ENCODE measurements around the gene TSBP1.
"Not testable (repeated sequence)": the region's sequence is repeated elsewhere in the genome, so short reads cannot be mapped to it uniquely, and the experiment has no call there.

The TSBP1 gene

DNA sequence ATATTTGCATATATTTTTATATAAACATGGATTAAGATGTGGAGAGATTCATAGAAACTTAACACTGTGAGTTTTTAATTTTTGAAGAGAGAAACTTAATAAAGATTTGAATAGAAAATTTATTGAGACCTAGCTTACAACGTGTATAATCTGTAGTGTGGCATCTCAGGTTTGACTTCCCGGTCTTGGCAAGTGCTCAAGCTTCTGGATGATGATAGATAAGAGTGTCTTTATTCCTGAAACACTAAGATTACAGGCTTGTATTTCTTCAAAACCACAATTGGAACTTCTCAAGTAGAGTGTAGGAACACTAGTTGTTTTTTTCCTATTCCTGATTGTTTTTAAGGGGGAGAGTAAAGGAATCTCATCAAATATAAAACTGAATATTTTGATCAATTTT is 83.3 kb downstream of the TSBP1 start:
- DNase-seq (ENCODE audit: low read depth) = no peak

DNA sequence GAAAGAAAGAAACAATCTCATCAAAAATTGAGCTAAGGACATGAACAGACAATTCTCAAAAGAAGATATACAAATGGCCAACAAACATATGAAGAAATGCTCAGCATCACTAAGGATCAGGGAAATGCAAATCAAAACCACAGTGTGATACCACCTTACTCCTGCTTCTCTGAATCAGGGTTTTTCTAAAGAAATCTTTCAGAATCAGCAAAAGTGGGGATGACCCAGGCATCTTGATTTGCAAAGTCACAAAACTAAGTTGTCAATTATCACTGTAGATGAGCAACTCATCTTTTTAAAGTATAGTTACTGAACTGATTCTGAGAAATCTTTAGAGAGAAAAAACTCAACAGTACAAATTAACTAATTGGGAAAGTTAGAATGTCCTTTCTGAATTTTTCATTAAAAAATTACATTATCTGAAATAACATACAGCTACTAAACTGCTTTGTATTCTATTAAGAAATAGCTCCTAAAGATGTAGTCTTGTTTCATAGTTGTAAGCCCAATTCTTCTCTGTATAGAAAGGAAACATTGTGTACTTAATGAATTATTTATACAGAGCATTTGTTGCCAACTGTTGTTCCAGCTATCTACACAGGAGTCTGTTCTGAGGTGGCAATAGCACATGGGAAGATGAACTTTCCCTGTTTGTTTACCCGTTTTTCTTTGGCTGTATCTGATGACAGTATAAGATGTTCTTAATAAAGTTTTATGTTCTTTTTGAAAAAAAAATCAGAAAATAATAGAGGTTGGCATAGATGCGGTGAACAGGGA is 97.7 kb downstream of the TSBP1 start:
- DNase-seq (ENCODE audit: low read depth) = not testable (repeated sequence)

DNA sequence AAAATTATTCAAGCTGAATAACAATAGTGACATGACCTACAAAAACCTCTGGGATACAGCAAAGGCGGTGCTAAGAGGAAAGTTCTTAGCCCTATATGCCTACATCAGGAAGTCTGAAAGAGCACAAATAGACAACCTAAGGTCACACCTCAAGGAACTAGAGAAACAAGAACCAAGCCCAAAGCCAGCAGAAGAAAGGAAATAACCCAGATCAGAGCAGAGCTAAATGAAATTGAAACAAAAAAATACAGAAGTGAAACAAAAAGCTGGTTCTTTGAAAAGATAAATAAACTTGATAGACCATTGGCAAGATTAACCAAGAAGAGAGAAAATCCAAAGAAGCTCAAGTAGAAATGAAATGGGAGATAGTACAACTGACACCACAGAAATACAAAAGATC is 100.3 kb downstream of the TSBP1 start:
- DNase-seq (ENCODE audit: low read depth) = no peak

DNA sequence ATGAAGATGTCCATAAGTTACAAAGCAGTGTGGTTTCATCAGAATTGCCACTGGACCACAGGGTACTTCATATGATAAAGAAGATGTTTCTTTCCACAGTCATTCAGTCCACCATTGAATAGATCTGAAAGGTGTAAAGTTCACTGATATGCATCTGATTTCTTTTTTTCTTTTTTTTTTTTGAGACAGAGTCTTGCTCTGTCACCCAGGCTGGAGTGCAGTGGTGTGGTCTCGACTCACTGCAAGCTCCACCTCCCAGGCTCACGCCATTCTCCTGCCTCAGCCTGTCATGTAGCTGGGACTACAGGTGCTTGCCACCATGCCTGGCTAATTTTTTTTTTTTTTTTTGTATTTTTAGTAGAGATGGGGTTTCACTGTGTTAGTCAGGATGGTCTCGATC is 103.2 kb downstream of the TSBP1 start:
- not testable (repeated sequence) for DNase-seq (ENCODE audit: low read depth)

DNA sequence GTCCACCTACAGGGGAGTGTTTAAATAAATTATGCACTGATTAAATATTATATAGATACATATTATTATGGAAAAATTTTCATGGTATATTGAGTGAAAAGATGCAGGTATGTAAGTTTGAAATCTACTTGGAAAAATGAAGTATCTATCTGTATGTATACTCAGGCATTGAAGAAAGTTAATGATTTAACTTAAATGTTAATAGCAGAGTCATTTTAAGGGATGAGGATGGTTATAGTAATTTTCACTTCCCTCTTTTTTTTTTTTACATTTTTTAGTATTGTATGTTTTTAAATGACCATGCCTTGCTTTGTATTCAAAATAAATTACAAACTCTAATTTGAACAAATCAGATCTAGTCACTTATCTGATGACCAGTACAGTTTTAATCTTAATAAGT is 104.7 kb downstream of the TSBP1 start:
- no peak for DNase-seq (ENCODE audit: low read depth)

DNA sequence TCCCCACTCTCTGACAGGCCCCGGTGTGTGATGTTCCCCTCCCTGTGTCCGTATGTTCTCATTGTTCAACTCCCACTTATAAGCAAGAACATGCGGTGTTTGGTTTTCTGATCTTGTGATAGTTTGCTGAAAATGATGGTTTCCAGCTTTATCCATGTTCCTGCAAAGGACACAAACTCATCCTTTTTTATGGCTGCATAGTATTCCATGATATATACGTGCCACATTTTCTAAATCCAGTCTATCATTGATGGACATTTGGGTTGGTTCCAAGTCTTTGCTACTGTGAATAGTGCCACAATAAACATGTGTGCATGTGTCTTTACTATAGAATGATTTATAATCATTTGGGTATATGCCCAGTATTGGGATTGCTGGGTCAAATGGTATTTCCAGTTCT is 114.4 kb downstream of the TSBP1 start:
- not testable (repeated sequence) for DNase-seq (ENCODE audit: low read depth)

DNA sequence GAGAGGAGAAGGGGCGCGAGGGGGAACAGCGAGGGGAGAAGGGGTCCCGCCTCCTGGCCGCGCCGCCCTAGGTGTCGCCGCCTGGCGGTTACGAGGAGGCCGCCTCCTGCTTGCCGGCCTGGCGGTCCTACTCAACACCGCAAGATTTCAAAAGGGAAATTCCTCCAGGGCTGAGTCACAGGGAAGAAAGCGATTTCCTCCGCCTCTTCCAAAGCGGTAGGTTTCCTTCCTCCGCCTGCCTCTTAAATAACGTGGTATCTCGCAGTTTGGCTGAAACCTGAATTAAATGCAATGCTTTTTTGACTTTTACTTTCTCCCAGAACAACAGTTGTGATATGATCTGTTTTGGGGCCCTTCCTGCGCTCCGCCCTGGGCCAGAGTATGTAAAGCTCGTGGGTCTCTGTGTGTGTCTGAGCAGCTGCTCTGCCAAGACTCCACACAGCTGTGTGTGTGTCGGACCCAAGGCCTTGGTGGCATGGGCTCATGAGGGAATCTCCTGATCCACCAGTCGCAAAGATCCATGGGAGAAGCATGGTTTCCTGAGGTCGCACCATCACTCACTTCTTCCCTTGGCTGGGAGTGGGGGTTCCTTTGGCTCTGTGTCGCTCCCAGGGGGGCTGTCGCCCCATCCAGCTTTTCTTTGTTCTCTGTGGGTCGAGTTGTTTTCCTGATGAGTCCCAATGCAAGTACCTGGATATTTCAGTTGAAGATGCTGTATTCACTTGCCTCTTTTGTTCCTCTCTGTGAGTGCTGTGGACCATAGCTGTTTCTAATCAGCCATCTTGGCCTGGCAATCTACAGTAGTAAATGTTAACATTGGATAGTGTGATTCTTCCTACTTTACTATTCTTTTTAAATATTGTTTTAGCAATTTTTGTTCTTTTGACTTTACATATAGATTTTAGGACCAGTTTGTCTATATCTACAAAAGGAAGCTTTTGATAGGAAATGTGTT is 116.2 kb downstream of the TSBP1 start:
- DNase-seq (ENCODE audit: low read depth) = peak; percentile 41

DNA sequence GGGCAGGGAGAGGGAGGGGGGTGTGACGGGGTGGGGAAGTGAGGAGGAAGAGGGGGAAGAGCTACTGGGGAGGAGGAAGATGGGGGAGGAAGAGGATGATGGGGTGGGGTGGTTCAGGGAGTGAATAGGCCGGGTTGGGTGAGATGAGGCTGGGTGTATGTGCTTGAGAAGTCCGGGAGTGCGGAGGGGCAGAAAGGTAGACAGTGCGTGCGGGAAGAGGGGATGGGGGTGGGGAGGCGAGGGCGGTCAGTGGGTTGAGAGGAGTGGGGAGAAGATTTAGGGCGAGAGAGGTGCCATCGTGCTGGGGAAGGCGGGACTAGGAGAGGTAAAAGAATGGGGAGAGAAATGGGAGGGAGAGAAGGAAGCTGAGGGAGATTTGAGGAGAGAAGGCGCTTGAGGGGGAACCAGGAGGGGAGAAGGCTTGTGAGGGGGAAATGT is 116.9 kb downstream of the TSBP1 start:
- DNase-seq (ENCODE audit: low read depth) = no peak

DNA sequence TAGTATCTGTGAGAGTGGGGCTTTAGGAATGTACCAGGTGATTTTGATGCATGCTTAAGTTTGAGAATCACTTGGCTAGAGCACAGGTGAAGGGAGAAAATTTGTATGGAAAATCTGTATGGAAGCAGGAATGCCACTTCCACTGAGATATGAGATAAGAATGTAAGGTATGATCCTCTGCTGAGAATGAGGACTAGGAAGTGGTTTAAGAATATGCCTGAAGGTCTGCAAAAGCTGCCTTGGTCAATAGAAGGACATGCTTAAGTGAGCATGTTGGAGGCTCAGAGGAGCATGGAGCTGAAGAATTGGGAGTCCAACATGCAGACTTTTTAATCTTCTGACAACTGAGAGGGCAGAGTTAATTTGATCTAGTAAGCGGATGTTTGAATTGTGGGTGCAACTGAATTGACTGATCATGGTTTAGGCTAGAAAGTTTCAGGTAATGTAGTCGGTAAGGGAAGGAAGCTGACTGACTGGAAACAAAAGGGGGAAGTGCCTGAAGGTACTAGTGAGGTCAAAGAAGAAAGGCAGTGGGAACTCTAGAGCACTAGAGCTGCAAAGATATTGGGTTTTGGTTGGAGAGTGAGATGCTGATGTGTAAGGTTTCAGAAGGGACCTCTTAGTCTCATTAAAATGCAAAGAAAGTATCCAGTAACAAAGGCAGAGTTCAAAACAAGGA is 119.2 kb downstream of the TSBP1 start:
- DNase-seq (ENCODE audit: low read depth) = no peak

DNA sequence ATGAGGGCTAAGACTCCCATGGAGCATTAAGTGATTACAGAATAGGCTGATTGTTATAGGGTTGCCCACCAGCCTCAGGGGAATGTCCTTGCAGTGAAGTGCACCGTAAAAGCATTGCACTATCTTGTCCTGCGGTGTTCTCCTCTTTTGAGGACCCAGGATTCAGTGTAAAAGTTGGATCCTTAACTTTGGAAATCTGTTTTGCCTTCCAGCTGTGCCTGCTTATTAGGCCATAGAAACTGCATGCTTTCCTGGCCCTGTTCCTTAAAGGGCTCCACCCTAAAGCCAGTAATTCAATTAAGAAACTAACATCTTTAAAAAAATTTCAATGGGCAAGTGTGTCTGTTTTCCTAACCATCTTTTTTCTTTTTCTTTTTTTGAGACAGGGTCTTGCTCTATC is 122.4 kb downstream of the TSBP1 start:
- DNase-seq (ENCODE audit: low read depth) = no peak

DNA sequence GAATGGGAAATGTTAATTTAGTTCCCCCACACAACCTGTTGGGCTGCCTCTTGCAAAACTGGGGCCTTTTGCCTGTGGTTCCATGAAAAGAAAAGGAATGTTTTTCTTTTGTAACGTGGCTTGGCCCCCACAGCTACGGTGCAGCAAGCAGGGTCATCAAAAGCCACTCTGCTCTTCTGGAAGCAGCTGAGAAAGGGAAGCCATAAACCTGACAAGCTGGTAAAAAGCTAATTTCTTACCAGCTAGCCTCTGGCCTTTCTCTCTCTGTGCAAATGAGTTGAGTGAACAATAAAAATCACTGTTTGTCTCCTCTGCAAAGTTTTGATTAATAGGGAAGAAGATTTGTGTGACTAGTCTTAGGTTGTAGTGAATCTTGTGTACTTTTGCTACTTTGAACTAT is 124.3 kb downstream of the TSBP1 start:
- no peak for DNase-seq (ENCODE audit: low read depth)

DNA sequence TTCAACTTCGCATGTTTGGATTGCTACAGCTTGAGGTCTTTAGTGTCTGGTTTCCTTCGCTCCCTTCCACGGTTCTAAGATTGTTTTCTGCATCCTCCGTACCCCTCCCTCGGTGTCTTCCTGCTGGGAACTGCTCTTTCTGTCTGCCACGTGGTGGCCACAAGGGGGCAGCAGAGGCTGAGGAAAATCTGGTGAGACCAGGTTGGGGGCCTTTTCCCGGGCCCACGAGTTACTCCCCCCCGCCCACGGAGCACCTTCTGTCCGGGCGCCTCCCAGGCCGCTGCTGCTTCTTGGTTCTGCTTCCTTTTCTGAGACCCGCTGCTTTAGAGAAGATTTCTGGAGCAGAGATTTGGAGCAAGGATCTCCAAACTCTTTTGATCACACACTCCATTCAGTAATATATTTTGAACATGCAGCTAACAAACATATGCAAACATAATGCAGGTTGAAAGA is 126.7 kb downstream of the TSBP1 start:
- peak; percentile 56 for DNase-seq (ENCODE audit: low read depth)

DNA sequence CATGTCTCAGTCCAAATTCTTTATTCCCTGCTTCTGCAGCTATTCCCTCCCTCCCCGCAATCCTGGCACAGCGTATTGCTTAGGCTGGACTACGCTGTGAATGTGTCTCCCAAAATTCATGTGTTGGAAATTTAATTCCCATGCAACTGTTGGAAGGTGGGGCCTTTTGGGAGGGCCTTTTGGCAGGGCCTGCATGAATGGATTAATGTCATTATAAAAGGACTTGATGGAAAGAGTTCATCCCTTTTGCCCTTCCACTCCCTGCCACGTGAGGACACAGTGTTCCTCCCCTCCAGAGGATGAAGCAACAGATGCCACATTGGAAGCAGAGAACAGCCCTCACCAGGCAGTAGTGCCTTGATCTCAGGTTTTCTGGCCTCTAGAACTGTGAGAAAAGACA is 127.4 kb downstream of the TSBP1 start:
- no peak for DNase-seq (ENCODE audit: low read depth)
